ENCODE results near the gene DNAJC10. TPM values are rescaled to one million over a fixed set of nuclear protein-coding genes. Genes with fewer than 3 reads are reported as not detected.

The DNAJC10 gene
- total and polyA plus RNA-seq, 2 of the 4 experiments (the other 2 are of a cell fraction) = 34.6 to 53.2 TPM

DNA sequence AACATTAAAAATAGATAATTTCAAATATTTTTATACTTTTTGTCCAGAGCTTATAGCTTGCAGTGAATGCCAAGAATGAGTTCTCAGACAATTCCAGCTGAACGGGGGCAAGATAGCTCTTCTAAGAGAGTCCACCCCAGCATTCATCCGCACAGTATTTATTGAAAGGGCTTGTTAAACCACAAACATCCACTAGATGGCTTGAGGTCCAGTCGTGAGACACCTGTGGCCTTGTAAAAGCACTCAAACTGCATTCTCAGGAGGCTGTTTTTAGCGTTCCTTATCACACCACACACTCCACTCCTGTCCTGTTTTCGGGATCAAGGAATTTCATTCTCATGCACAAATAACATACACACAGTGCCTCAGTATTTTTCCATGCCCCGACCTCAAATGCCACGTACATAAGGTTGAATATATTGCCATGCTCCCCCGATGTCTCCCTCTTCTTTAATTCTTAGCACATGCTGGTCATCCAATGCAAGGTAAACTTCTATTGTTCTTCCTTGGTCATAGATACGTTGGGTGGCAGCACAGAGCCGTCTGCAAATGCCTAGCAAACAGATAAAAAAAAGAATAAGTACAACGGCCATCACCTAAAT, 47.4 kb downstream of the DNAJC10 start:
- H3K79me1 ChIP-seq (ENCODE audit: low read depth in 1 of 2, low read length in 2 of 2) = peaks cover 2 to 6% of the 10 kb centered on the region in 2 experiments; a peak in 2 of 4 replicates

More for the DNA sequence above, 47.4 kb downstream of the DNAJC10 start:
- ATAC-seq (ENCODE audit: low read depth) (peak; percentile 57), DNase-seq (peak; percentile 43)
- Histone ChIP-seq H3K27me3 (ENCODE audit: control insufficient read depth, insufficient read depth, low read length) (no peaks in the 10 kb centered on the region), H3K4me3 (ENCODE audit: insufficient read depth, low read depth, low read length) (no peak overlapping the region), H3K36me3 (ENCODE audit: control insufficient read depth, insufficient read depth, low read length) (peaks cover 19% of the 10 kb centered on the region), H3K4ac (ENCODE audit: low read depth, low read length) (no peak overlapping the region), H3K56ac (ENCODE audit: extremely low read depth, insufficient read depth, low read length) (no peak overlapping the region), H2BK120ac (ENCODE audit: low read depth, low read length) (no peak overlapping the region), H2BK5ac (ENCODE audit: low read depth, low read length, poor library complexity, severe bottlenecking) (no peak overlapping the region), H3K9me1 (ENCODE audit: insufficient read depth, low read length) (no peaks in the 10 kb centered on the region), H2AFZ (replicated peaks; ENCODE audit: low read length, poor library complexity) (no peak overlapping the region), H4K20me1 (ENCODE audit: insufficient read depth, low read length) (no peaks in the 10 kb centered on the region), H2AK5ac (ENCODE audit: low read depth, low read length) (no peak overlapping the region), H3K9me3 (ENCODE audit: control insufficient read depth, insufficient read depth, low read length) (no peaks in the 10 kb centered on the region), H2BK15ac (ENCODE audit: low read depth, low read length) (no peak overlapping the region), H3K23ac (ENCODE audit: low read depth, low read length) (no peak overlapping the region), H3K4me2 (ENCODE audit: low read depth, low read length) (no peak overlapping the region), H2BK20ac (ENCODE audit: low read depth, low read length) (no peak overlapping the region), H2AK9ac (replicated peaks; ENCODE audit: low read depth, low read length, poor library complexity) (no peak overlapping the region), H3K18ac (ENCODE audit: low read depth, low read length) (no peak overlapping the region), H3K9ac (ENCODE audit: low read depth, low read length) (no peak overlapping the region), H4K8ac (ENCODE audit: low read depth in 2 of 2, low read length in 2 of 2) (no peak overlapping the region), H3K4me1 (ENCODE audit: control insufficient read depth, insufficient read depth, low read length) (no peaks in the 10 kb centered on the region), H3K27ac (ENCODE audit: insufficient read depth, low read length) (no peak overlapping the region), H3K14ac (replicated peaks; ENCODE audit: low read depth, low read length) (no peak overlapping the region), H4K5ac (ENCODE audit: low read depth, low read length) (no peak overlapping the region), H4K91ac (ENCODE audit: insufficient read depth, low read depth, low read length) (no peak overlapping the region)
- 37% methylated on average over 3 of the region's 11 CpGs; no CpG with 5 or more reads in 1 of the 2 experiments for WGBS, 2 experiments (ENCODE audit: extremely low coverage in 2 of 2, insufficient read length in 1 of 2)
- intact Hi-C loops (cut with micrococcal nuclease) = loop anchor here (1.0 kb wide), 1 partner anchor 217 kb away; no protein-coding TSS in a partner anchor
- POLR2A ChIA-PET (ENCODE audit: unreplicated experiment) = interaction anchor here (1.0 kb wide), 1 partner anchor 48 kb away, joined by 4 read pairs; the partner anchor contains the start of gene DNAJC10
- no TSS peak for BruUV-seq (replicated peaks)
- TF ChIP-seq CHD1 (IDR thresholded peaks at IDR 0.05; ENCODE audit: low read depth, low read length) = no peak
- TF ChIP-seq NFE2L2 (IDR thresholded peaks at IDR 0.05; ENCODE audit: low read depth, low read length) = no peak
- TF ChIP-seq CEBPB (IDR thresholded peaks at IDR 0.05; ENCODE audit: low read depth, low read length) = no peak
- TF ChIP-seq, protein P1, sequence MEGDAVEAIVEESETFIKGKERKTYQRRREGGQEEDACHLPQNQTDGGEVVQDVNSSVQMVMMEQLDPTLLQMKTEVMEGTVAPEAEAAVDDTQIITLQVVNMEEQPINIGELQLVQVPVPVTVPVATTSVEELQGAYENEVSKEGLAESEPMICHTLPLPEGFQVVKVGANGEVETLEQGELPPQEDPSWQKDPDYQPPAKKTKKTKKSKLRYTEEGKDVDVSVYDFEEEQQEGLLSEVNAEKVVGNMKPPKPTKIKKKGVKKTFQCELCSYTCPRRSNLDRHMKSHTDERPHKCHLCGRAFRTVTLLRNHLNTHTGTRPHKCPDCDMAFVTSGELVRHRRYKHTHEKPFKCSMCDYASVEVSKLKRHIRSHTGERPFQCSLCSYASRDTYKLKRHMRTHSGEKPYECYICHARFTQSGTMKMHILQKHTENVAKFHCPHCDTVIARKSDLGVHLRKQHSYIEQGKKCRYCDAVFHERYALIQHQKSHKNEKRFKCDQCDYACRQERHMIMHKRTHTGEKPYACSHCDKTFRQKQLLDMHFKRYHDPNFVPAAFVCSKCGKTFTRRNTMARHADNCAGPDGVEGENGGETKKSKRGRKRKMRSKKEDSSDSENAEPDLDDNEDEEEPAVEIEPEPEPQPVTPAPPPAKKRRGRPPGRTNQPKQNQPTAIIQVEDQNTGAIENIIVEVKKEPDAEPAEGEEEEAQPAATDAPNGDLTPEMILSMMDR (conservative IDR thresholded peaks at IDR 0.05; ENCODE audit: low read depth, low read length) = peak; percentile 50
- no peak for TF ChIP-seq BHLHE40 (IDR thresholded peaks at IDR 0.05; ENCODE audit: low read depth, low read length)
- no peak for TF ChIP-seq USF2 (IDR thresholded peaks at IDR 0.05; ENCODE audit: low read depth, low read length)
- TF ChIP-seq RCOR1 (IDR thresholded peaks at IDR 0.05; ENCODE audit: insufficient replicate concordance, low read length) = no peak
- no peak for TF ChIP-seq MAZ (IDR thresholded peaks at IDR 0.05; ENCODE audit: borderline replicate concordance, low read depth, low read length)
- peak; percentile 48 for TF ChIP-seq RAD21 (IDR thresholded peaks at IDR 0.05; ENCODE audit: low read length)
- TF ChIP-seq FOS (IDR thresholded peaks at IDR 0.05; ENCODE audit: low read depth, low read length) = no peak
- no peak for TF ChIP-seq MXI1 (IDR thresholded peaks at IDR 0.05; ENCODE audit: borderline replicate concordance, low read depth, low read length)
- TF ChIP-seq SMC3 (IDR thresholded peaks at IDR 0.05; ENCODE audit: low read depth, low read length) = peak; percentile 37
- no peak for TF ChIP-seq RFX5 (IDR thresholded peaks at IDR 0.05; ENCODE audit: low read depth, low read length)
- TF ChIP-seq, protein P2, sequence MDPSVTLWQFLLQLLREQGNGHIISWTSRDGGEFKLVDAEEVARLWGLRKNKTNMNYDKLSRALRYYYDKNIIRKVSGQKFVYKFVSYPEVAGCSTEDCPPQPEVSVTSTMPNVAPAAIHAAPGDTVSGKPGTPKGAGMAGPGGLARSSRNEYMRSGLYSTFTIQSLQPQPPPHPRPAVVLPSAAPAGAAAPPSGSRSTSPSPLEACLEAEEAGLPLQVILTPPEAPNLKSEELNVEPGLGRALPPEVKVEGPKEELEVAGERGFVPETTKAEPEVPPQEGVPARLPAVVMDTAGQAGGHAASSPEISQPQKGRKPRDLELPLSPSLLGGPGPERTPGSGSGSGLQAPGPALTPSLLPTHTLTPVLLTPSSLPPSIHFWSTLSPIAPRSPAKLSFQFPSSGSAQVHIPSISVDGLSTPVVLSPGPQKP (IDR thresholded peaks at IDR 0.05; ENCODE audit: borderline replicate concordance, low read depth, low read length) = no peak
- TF ChIP-seq MAFK (IDR thresholded peaks at IDR 0.05; ENCODE audit: low read depth, low read length) = no peak
- in situ Hi-C loops (cut with MboI; ENCODE audit: low sequenced_read_pairs) = loop anchor here (10.0 kb wide), 1 partner anchor 221 kb away; no protein-coding TSS in a partner anchor
- dilution Hi-C loops (cut with HindIII; ENCODE audit: low sequenced_read_pairs, unreplicated experiment) = no loop called here
- CTCF ChIA-PET = interaction anchor here (0.5 to 1.9 kb wide), 9 partner anchors 9 to 217 kb away, joined by 3 to 7 read pairs (median 4); no protein-coding TSS in a partner anchor
